CD4-positive, alpha-beta T cell treated with Interleukin-17A for 1 hour (primary cell): ENCODE data around the gene HOXA5.

ENCODE experiments used
- DNase-seq: peaks from one replicate; pipeline ENCODE4 v3.0.0-alpha.2; 2020

Gene HOXA5

DNA sequence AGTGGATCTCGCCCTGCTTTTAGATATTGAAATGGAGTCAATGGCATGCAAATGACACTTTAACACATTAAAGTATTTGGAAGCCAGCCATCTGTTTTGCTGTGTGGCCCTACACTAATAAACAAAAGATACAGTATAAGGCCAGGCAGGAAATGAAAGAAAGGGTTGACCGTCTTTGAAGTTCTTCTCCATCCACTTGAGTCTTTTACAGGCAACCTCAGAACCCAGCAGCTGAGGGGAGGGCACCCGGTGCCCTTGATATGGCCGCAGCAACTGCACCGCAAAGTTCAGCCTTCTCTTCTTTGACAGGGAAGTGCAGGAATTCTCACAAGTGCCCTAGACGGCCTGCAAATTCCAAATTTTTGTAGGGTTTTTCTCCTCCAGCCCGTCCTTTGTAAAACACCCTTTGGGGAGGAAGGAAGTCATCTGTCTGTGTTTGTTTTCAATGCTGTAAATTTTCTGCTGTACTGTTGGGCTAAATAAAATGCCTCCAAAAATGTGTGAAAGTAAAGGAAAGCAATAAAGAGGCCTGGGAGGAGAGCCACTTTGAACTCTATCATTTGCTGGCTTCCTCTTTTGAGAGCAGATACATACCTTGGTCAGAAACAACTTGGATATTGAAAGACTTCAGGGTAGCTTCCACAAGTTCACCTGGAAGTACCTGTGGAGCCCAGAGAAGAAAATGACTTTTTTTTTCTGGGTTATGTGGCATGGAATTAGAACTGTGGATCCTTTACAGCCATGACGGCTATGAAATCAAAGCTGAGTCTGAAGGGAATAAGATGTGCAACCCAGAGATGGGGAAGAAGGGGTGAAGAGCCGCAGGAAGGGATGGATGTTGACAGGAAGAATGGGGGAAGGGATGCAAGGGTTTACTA is 51.3 kb downstream of the HOXA5 start:
- no peak for DNase-seq

DNA sequence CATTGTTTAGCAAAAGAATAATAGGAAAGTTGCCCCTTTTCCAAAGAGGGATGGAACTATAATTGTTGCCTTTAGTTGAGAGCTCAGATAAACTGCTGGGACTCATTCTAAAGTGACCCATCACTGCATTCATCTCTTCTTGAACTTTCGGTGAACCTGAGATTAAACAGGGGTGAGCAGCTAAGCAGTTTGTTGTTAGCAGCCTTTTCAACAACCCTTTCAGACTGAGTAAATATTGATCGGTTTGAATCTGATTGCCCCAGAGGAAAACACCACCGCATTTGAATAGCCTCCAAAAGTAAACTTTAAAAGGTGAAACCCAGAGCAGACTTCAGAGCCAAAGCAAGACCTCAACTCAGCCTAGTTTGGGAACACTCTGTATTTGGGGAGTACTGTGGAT is 52.4 kb downstream of the HOXA5 start:
- no peak for DNase-seq
